Vagina (tissue), 2 donors: ENCODE data around the gene HMCN2. TPM values are rescaled to one million over a fixed set of nuclear protein-coding genes. Genes with fewer than 3 reads are reported as not detected.

Experiments
- DNase-seq, 2 donors: peaks; one replicate each; pipeline ENCODE4 v3.0.0-alpha.2; 2017; ENCODE audit errors: extremely low spot score in 2 of 2
- H3K27ac ChIP-seq: fragments of 200-600 bp; sonication (generic); one replicate; pipeline ENCODE4 v1.5.1; 2019
- H3K27me3 ChIP-seq: fragments of 200-600 bp; sonication (generic); one replicate; pipeline ENCODE4 v1.5.1; 2019
- H3K36me3 ChIP-seq, 2 donors: fragments of 200-600 bp; sonication (generic); one replicate each; pipeline ENCODE4 v1.5.1; 2017 to 2019
- H3K4me1 ChIP-seq: fragments of 200-600 bp; sonication (generic); one replicate; pipeline ENCODE4 v1.5.1; 2019
- H3K4me3 ChIP-seq, 2 donors: fragments of 200-600 bp; sonication (generic); 1 replicate in 1 of 2; 2 replicates in 1 of 2; pipeline ENCODE4 v1.5.1; 2016 to 2019
- H3K9me3 ChIP-seq: fragments of 200-600 bp; sonication (generic); one replicate; pipeline ENCODE4 v1.5.1; 2019
- CTCF ChIP-seq, 3 experiments: fragments of 450-650 bp in 2 of 3; fragments of 200-600 bp in 1 of 3; sonication (generic) in 1 of 3; IDR thresholded peaks; one replicate each; pipeline ENCODE4 v1.5.1; 2017 to 2019; ENCODE audit warnings: antibody characterized with exemption in 3 of 3, mild to moderate bottlenecking in 2 of 3, moderate library complexity in 2 of 3
- POLR2A ChIP-seq, 2 donors: fragments of 450-650 bp; IDR thresholded peaks; one replicate each; pipeline ENCODE4 v1.6.1; 2017; ENCODE audit warnings: antibody characterized with exemption in 2 of 2, mild to moderate bottlenecking in 2 of 2, moderate library complexity in 2 of 2
- POLR2AphosphoS5 ChIP-seq, 2 donors: sonication (generic); formaldehyde crosslinking; IDR thresholded peaks; one replicate each; pipeline ENCODE4 v1.9.0; 2017; ENCODE audit warnings: antibody characterized with exemption in 2 of 2, mild to moderate bottlenecking in 2 of 2, low read depth in 1 of 2; ENCODE audit not compliant: insufficient read depth in 1 of 2
- intact Hi-C: fragments of 100-400 bp; cut with DNase I; formaldehyde crosslinking; loops from one replicate; pipeline ENCODE4 v1.15.1; 2023
- total RNA-seq: library from RNA; depleted of rRNA; stranded (reverse); fragments of >200 nt; gene quantifications from one replicate; pipeline ENCODE4 v1.2.3, GENCODE V29; 2016

The HMCN2 gene
- total RNA-seq, 1 donor from 2014 or later: 5.2 TPM

- Histone ChIP-seq H3K4me1 (no peaks in the 10 kb centered on the region), H3K4me3 (no peak overlapping the region), H3K27ac (no peak overlapping the region), H3K36me3 (no peaks in the 10 kb centered on the region), H3K9me3 (no peaks in the 10 kb centered on the region), H3K27me3 (no peaks in the 10 kb centered on the region)
- DNase-seq: no peak
- TF ChIP-seq POLR2AphosphoS5 (IDR thresholded peaks at IDR 0.05; ENCODE audit: insufficient read depth in 1 of 2, low read depth in 1 of 2): no peak
- TF ChIP-seq POLR2A (IDR thresholded peaks at IDR 0.05): no peak
- no peak for TF ChIP-seq CTCF (IDR thresholded peaks at IDR 0.05)
- intact Hi-C loops: no loop called here
These were observed 95.1 kb downstream of the HMCN2 start for GRCh38 chr9:130360672-130361071.

- H3K27me3 ChIP-seq: no peaks in the 10 kb centered on the region
- TF ChIP-seq POLR2AphosphoS5 (IDR thresholded peaks at IDR 0.05; ENCODE audit: insufficient read depth in 1 of 2, low read depth in 1 of 2) (no peak), POLR2A (IDR thresholded peaks at IDR 0.05) (no peak), CTCF (IDR thresholded peaks at IDR 0.05) (no peak)
- no peaks in the 10 kb centered on the region for H3K9me3 ChIP-seq
- intact Hi-C loops: no loop called here
- H3K4me1 ChIP-seq: no peaks in the 10 kb centered on the region
- no peak for DNase-seq
- no peaks in the 10 kb centered on the region for H3K36me3 ChIP-seq
- H3K4me3 ChIP-seq: no peak overlapping the region
- H3K27ac ChIP-seq: no peak overlapping the region
These were observed 96.4 kb downstream of the HMCN2 start for GRCh38 chr9:130361873-130362362.

- no peak overlapping the region for H3K4me3 ChIP-seq
- H3K4me1 ChIP-seq: no peaks in the 10 kb centered on the region
- no peaks in the 10 kb centered on the region for H3K9me3 ChIP-seq
- no peaks in the 10 kb centered on the region for H3K36me3 ChIP-seq
- no peak overlapping the region for H3K27ac ChIP-seq
- intact Hi-C loops: no loop called here
- no peak for TF ChIP-seq POLR2A (IDR thresholded peaks at IDR 0.05)
- TF ChIP-seq CTCF (IDR thresholded peaks at IDR 0.05): no peak
- TF ChIP-seq POLR2AphosphoS5 (IDR thresholded peaks at IDR 0.05; ENCODE audit: insufficient read depth in 1 of 2, low read depth in 1 of 2): no peak
- no peaks in the 10 kb centered on the region for H3K27me3 ChIP-seq
- DNase-seq: no peak
These were observed 97.1 kb downstream of the HMCN2 start for GRCh38 chr9:130362691-130363090.

GRCh38 chr9:130363755-130364404 lies 98.3 kb downstream of the HMCN2 start:
- no peak for DNase-seq
- Histone ChIP-seq H3K27ac (no peak overlapping the region), H3K4me1 (no peaks in the 10 kb centered on the region), H3K36me3 (no peaks in the 10 kb centered on the region), H3K9me3 (no peaks in the 10 kb centered on the region), H3K27me3 (no peaks in the 10 kb centered on the region), H3K4me3 (no peak overlapping the region)
- TF ChIP-seq CTCF (IDR thresholded peaks at IDR 0.05) (no peak), POLR2AphosphoS5 (IDR thresholded peaks at IDR 0.05; ENCODE audit: insufficient read depth in 1 of 2, low read depth in 1 of 2) (no peak), POLR2A (IDR thresholded peaks at IDR 0.05) (no peak)
- intact Hi-C loops: no loop called here

- no peak for TF ChIP-seq POLR2AphosphoS5 (IDR thresholded peaks at IDR 0.05; ENCODE audit: insufficient read depth in 1 of 2, low read depth in 1 of 2)
- DNase-seq: no peak
- intact Hi-C loops: no loop called here
- Histone ChIP-seq H3K27me3 (no peaks in the 10 kb centered on the region), H3K9me3 (no peaks in the 10 kb centered on the region), H3K36me3 (no peaks in the 10 kb centered on the region), H3K4me1 (no peaks in the 10 kb centered on the region), H3K4me3 (no peak overlapping the region), H3K27ac (no peak overlapping the region)
These were observed 99.2 kb downstream of the HMCN2 start for GRCh38 chr9:130364619-130365322.
